Measurements from ENCODE around the gene DFFA. TPM values are rescaled to one million over a fixed set of nuclear protein-coding genes. Genes with fewer than 3 reads are reported as not detected.
A peak's percentile ranks its signal among the peaks of the same experiment; 100 is the strongest.

DFFA gene
- total and polyA plus RNA-seq, 8 donors, result 37.6 to 45.6 (median 42.3) TPM

GRCh38 chr1:10520497-10520896 lies 48.2 kb upstream of the DFFA start:
- no peaks in the 10 kb centered on the region for H3K27me3 ChIP-seq
- H3K36me3 ChIP-seq, result no peaks in the 10 kb centered on the region
- DNase-seq (no peak), ATAC-seq (no peak)
- no peak overlapping the region for H3K27ac ChIP-seq
- intact Hi-C loops (cut with DNase I), result no loop called here
- no peaks in the 10 kb centered on the region for H3K9me3 ChIP-seq
- H3K4me1 ChIP-seq, result peaks cover 14 to 52% of the 10 kb centered on the region in 2 donors
- no peak for TF ChIP-seq CTCF (IDR thresholded peaks at IDR 0.05)
- no peak overlapping the region for H3K4me3 ChIP-seq

DNA sequence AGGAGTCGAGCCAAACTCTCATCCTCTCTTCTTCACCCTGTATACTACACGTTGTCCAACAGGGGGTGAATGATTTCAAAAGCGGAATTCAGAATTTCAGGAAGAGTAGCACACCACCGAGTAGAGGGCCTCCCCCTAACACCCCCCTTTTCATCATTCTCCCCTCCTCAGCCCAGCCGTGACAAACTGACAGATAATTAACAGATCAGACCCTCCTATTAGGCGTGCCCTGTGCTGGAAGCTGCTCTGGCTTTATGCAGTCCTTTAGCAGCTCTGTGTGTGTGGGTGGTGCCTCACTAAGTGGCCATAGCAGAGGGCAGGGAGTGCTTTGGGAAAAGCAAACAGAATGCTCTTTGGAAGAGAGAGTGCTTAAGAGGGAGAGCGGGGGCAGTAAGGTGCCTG lies 46.7 kb upstream of the DFFA start:
- Histone ChIP-seq H3K9me3 (no peaks in the 10 kb centered on the region), H3K27me3 (no peaks in the 10 kb centered on the region), H3K4me1 (peaks cover 23 to 65% of the 10 kb centered on the region in 2 donors), H3K36me3 (no peaks in the 10 kb centered on the region), H3K27ac (peak overlapping the region; percentile 56 to 62), H3K4me3 (no peak overlapping the region)
- intact Hi-C loops (cut with DNase I), result no loop called here
- ATAC-seq (peak; percentile 89), DNase-seq (peak in 1 of 4 donors; percentile 69)
- TF ChIP-seq CTCF (IDR thresholded peaks at IDR 0.05), result no peak

GRCh38 chr1:10517677-10517982 lies 45.3 kb upstream of the DFFA start:
- DNase-seq (no peak), ATAC-seq (no peak)
- intact Hi-C loops (cut with DNase I), result no loop called here
- Histone ChIP-seq H3K27me3 (no peaks in the 10 kb centered on the region), H3K27ac (peak overlapping the region in 1 of 2 donors; percentile 62), H3K4me3 (no peak overlapping the region), H3K36me3 (no peaks in the 10 kb centered on the region), H3K4me1 (peaks cover 23 to 61% of the 10 kb centered on the region in 2 donors), H3K9me3 (no peaks in the 10 kb centered on the region)
- no peak for TF ChIP-seq CTCF (IDR thresholded peaks at IDR 0.05)

- Histone ChIP-seq H3K4me3 (no peak overlapping the region), H3K27ac (peak overlapping the region; percentile 51 to 62), H3K9me3 (no peaks in the 10 kb centered on the region), H3K36me3 (no peaks in the 10 kb centered on the region), H3K4me1 (peaks cover 23 to 59% of the 10 kb centered on the region in 2 donors), H3K27me3 (no peaks in the 10 kb centered on the region)
- intact Hi-C loops (cut with DNase I), result no loop called here
- no peak for DNase-seq
- ATAC-seq, result peak; percentile 21
- TF ChIP-seq CTCF (IDR thresholded peaks at IDR 0.05), result no peak
These were observed 44.8 kb upstream of the DFFA start for GRCh38 chr1:10516925-10517676.

DNA sequence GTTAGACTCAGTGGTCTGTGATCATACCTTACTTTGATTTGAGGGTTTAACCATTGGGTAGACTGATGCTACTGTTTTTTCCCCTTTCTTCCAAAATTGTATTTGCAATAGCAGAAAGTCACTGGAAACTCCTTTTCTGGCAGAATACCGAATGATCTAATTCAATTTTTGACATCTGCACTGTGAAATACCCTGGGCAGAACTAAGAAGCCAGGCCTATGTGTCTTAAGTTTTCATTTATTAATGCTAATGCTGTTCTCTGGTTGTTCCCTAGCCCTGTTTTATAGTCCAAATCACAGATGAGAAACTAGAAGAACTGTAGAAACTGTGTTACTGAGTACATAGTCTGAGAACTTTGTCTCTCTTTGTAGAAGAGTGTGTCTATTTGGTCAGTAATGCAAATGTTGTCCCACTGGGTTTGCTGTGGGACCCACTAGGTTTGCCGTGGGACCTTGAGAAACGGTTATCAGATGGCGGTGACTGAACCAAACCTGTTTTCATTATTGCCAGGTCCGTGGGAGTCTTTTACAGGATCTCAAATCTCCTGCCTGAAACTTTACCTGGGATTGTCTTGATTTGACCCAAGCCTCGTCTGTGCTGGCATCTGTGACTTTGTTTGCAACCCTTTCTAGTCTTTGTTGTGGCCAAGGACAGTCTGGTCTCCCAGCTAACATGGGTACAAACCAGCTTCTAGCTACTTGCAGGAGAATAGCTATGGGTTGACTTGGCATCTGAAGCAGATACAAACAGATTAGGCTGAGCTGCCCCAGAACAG lies 43.8 kb upstream of the DFFA start:
- no peak for TF ChIP-seq CTCF (IDR thresholded peaks at IDR 0.05)
- H3K4me1 ChIP-seq, result peaks cover 28 to 63% of the 10 kb centered on the region in 2 donors
- intact Hi-C loops (cut with DNase I), result no loop called here

More for the DNA sequence above, 43.8 kb upstream of the DFFA start:
- no peaks in the 10 kb centered on the region for H3K9me3 ChIP-seq
- H3K36me3 ChIP-seq, result no peaks in the 10 kb centered on the region
- ATAC-seq (no peak), DNase-seq (no peak)
- H3K4me3 ChIP-seq, result no peak overlapping the region
- H3K27me3 ChIP-seq, result no peaks in the 10 kb centered on the region
- peak overlapping the region in 1 of 2 donors; percentile 62 for H3K27ac ChIP-seq
